ENCODE data around the gene ST14.

GRCh38 chr11:130194241-130195023, 34.9 kb downstream of the ST14 start:
- TF ChIP-seq EZH2phosphoT487 (IDR thresholded peaks at IDR 0.05; ENCODE audit: low read length) (no peak), CTCF (IDR thresholded peaks at IDR 0.05; ENCODE audit: low read length) (no peak), EZH2 (optimal IDR thresholded peaks at IDR 0.05; ENCODE audit: low read depth, low read length) (no peak)

Measured in MM.1S (cell line).